HG02870 (cell line): ENCODE results near the gene KREMEN1.

Source experiments
- ATAC-seq: cut with Tn5 transposase; IDR thresholded peaks from one replicate; pipeline ENCODE4 v1.9.1; 2021; ENCODE audit warnings: mild to moderate bottlenecking, moderate library complexity; ENCODE audit not compliant: unreplicated experiment

Gene KREMEN1

DNA sequence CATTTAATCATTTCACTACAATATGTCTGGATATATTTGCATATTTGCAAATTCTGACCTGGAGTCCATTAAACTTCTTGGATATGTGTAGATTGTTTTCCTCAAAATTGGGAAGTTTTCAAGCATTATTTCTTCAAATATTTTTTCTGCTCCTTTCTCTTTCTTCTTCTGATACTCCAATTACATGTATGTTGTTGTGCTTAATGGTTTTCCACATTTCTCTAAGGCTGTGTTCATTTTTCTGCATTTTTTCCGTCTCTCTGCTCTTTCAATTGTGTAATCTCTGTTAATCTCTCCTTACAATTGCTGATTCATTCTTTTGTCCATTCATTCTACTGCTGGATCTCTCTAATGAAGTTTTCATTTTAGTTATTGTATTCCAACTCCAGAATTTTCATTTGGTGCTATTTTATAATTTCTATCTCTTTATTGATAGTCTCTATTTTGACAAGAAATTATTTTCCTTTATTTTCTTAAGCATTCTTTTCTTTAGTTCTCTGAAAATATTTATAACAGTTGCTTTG is 102.5 kb downstream of the KREMEN1 start:
- ATAC-seq, result no peak

GRCh38 chr22:29183971-29184848 is 111.4 kb downstream of the KREMEN1 start:
- ATAC-seq, result no peak

GRCh38 chr22:29184849-29185490 is 112.1 kb downstream of the KREMEN1 start:
- no peak for ATAC-seq

GRCh38 chr22:29186302-29186701 is 113.5 kb downstream of the KREMEN1 start:
- ATAC-seq, result no peak

DNA sequence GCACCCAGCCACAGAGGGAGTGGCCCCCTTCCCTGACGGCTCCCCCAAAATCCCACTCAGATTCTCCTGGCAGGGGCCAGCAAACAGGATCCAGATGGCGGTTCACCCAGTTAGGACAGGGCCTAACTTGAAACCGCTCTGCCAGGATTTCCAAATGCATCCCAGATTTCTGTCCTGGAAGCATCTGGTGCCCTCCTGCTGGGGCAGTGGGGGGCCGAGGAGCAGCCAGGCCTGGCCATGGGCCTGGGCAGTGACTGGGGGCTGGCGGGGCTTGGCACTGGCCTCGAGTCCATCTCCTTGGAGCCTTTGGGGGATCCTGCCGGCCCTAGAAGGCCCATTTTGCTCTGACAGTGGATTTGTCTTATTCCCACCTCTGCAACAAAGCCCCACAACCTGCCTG is 115.0 kb downstream of the KREMEN1 start:
- no peak for ATAC-seq

DNA sequence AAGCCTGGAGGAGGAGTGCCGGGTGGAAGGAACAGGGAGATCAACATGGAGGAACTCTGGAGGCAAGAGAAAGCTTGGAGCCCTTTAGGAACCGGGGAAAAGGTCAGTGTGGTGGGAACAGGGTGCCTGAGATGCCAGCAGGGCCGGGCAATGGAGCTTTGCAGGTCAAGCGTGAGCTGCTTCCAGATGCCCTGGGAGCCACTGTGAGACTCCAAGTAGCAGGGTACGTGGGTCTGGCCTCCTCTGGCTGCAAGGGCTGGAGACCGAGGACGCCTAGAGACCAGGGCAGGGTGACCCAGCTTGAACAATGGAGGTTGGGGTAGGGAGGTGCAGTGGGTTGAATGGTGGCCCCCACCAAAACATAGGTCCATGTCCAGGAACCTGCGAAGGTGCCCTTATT is 117.2 kb downstream of the KREMEN1 start:
- no peak for ATAC-seq

GRCh38 chr22:29190918-29191317 is 118.1 kb downstream of the KREMEN1 start:
- no peak for ATAC-seq

DNA sequence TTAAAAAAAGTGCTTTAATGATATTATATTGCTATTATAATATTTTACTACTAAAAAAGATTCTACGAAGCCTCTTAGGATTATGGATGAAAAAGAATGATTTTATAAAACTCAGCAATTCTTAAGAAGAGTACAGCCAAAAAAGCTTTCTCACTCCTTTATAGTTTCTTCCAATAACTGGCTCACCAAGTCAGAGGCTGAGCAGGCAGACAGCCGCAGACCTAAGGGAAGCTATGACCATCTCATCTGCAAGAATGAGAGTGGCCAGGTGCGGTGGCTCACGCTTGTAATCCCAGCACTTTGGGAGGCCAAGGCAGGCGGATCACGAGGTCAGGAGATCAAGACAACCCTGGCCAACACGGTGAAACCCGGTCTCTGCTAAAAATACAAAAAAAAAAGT is 120.2 kb downstream of the KREMEN1 start:
- ATAC-seq, result no peak

DNA sequence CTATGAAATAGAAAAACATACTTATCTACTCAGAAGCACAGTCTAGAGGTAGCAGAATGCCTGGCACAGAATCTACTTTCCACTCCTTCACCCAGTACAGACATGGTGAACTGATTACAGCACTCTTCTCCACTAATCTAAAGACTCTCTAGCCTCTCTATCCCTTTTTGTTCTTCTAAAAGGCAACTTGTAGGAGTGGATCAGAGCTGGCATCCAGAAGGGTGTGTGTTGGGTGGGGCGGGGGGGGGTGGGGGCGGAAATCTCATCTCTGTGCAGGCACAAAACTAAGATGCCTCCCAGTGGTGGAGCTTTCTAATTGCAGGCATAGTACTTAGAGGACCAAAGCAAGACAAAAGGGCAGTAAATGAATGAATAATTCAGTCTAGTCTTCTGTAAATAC is 121.3 kb downstream of the KREMEN1 start:
- no peak for ATAC-seq

DNA sequence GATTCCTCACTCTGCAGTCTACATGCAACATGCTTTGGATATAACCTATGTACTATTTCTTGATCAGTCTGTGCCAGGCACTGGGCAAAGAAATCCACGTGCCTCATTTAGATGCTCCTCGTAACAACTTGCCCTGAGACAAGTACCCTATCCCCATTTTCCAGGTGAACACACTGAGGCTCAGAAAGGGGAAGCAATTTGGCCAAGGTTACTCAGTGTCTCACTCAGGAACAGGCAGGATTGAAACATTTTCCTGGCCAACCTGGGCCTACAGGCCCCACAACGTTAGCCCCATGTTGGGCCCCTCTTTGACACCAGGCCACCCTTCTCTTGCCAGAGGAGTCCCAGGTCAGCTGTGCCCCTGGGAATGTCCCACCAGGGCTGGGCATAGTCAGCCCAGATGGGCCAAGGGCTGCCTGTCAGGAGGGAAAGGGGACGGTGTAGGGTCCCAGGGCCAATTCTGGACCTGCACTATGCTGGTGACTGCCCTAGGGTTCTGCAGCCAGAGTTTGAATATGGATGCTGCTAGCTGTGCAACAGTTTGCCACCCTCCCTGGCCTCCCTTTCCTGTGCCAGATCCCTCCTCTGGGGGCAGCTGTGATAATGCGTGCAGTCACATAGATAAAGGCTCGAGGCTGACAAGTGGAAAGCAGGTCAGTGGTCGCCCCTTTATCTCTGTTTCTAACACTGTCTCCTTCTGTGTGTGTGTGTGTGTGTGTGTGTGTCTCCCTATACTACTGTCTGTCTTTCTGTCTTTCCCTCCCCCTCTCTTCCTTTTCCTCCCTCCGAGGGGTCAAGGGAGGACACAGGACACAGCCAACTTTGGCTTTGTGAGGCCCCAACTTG is 122.5 kb downstream of the KREMEN1 start:
- ATAC-seq, result no peak

GRCh38 chr22:29195964-29196666 is 123.3 kb downstream of the KREMEN1 start:
- ATAC-seq, result no peak

- no peak for ATAC-seq
Observed at GRCh38 chr22:29197096-29197495, 124.3 kb downstream of the KREMEN1 start.

DNA sequence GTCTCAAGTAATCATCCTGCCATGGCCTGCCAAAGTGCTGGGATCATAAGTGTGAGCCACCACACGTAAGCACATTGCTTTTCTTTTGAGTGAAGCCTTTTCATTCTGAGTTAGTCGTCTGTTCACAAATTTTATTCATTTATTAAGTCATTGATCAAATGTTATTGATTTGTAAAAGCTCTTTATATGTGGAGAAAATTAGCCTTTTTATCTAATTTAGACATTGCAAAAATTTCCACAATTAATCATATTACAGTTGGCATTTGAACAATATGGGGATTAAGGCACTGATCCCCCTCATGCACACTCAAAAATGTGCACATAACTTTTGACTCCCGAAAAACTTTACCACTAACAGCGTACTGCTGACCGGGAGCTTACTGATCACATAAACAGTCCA is 125.4 kb downstream of the KREMEN1 start:
- no peak for ATAC-seq

DNA sequence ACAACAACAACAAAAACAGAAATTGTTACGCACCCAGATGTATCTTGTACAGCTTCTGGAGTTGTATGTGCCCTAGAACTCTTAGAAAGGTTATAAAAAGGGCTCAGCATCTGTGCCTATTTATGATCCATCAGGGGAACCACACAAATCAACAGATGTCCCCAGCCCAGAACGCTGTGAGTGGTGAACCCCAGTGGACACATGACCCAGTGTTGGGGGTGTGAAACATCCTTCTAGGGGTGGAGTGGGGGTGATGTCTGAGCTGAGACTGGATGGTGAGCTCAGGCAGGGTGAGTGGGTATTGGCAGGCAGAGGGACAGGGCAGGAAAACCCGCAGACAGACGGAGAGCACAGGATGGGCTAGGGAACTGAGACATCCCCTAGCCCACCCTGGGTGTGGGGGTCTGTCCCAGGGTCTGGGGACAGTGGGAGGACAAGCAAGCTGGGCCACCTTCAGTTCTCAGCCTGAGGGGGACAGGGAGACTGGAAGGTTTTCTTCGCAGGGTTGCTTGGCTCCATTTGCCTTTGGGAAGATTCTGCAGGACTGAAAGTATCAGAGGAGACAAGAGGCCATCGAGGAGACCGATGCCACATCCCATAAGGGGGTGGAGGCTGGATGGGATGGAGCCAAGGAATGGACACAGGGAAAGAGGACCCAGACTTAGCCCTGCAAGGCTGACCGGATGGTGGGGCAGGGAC is 127.0 kb downstream of the KREMEN1 start:
- ATAC-seq, result no peak

DNA sequence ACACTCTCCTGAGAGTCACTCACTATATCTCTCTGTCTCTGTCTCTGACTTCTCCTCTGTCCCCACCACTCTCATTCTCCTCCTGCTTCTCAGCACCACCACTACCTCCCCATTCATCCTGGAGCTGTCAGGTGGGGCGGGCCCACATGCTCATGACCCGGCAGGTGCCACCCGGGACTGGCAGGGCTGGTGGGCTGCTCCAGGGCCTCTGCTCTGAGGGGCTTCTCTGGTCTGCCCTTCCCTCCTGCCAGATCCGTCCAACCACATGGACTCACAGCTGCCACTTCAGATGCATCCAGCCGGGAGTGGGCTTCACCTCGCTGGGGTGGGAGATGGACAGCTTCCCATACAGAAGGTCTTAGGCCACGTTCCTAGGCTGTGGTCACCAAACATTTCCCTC is 128.1 kb downstream of the KREMEN1 start:
- no peak for ATAC-seq

GRCh38 chr22:29201782-29202181 is 128.9 kb downstream of the KREMEN1 start:
- no peak for ATAC-seq

GRCh38 chr22:29202212-29203192 is 129.7 kb downstream of the KREMEN1 start:
- peak; percentile 55 for ATAC-seq

DNA sequence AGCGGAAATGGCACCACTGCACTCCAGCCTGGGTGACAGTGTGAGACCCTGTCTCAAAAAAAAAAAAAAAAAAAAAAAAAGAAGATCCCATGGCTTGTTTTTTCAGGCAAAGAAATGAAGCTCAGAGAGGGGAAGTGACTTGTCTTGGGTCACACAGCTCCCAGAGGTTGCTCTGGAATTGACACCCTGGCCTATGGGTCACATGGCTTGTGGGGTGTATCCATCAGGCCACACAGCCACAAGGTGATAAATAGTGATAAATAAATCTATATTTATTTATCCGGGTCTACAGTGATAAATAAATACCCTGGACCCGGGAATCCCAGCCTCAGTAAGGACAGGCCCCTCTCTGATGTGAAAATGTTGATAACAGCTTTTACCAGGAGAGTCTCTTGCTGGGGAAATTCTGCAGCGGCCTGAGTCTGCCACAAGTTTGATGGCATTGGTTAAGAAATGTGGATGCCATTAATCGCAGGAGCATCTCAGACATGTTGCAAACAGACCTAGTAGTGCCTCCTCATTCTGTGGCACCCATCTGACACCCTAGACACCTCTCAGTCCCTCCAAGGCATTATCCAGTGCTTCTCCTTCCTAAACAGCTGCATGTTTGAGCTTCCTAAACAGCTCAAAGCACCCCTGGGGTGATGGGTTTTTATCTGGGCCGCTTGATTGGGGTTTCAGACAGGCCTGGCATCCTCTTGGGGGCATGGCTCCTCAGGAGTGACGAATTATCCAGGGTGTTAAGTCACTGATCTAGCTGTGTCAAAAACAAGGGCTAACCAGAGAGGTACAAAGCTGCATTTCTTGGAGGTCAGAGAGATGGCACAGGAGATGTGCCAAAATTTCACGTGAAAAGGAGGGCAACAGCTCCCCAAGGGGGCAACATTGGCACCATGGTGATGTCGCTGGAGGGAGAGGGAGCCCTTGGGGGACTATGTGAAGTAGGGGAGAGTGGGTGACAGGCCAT is 130.9 kb downstream of the KREMEN1 start:
- ATAC-seq, result no peak
